SU-DHL-6 (cell line): Measurements from ENCODE around the gene MRTFB.

Experiments
- H2AFZ ChIP-seq: fragments of 200-600 bp; sonication (generic); 2 replicates; pipeline ENCODE4 v1.6.1; 2014; ENCODE audit warnings: low read depth, mild to moderate bottlenecking, moderate library complexity, mixed read lengths, antibody characterized with exemption, low read length; ENCODE audit not compliant: severe bottlenecking
- H3F3A ChIP-seq: fragments of 200-600 bp; shearing (Covaris generic); 2 replicates; pipeline ENCODE4 v1.6.0; 2016; ENCODE audit warnings: antibody characterized with exemption, mild to moderate bottlenecking; ENCODE audit not compliant: insufficient read depth
- H3K27ac ChIP-seq: fragments of 200-600 bp; sonication (generic); 2 replicates; pipeline ENCODE4 v1.5.1; 2016; ENCODE audit warnings: low read depth, mild to moderate bottlenecking, low read length, moderate library complexity, mixed read lengths
- H3K27me3 ChIP-seq: fragments of 200-600 bp; sonication (generic), shearing (Covaris generic); 2 replicates; pipeline ENCODE4 v1.6.0; 2014; ENCODE audit warnings: mild to moderate bottlenecking, low read length
- H3K36me3 ChIP-seq: fragments of 200-600 bp; sonication (generic); 2 replicates; pipeline ENCODE4 v1.6.1; 2014; ENCODE audit warnings: mild to moderate bottlenecking, low read length, mixed read lengths
- H3K4me2 ChIP-seq: fragments of 300-600, 200-600 bp; shearing (Covaris generic), sonication (generic); 2 replicates; pipeline ENCODE4 v1.6.0; 2014; ENCODE audit warnings: low read length, low read depth, mild to moderate bottlenecking; ENCODE audit not compliant: poor library complexity, severe bottlenecking
- H3K4me3 ChIP-seq: fragments of 200-600 bp; sonication (generic); 2 replicates; pipeline ENCODE4 v1.5.1; 2014; ENCODE audit warnings: antibody characterized with exemption, low read length, mild to moderate bottlenecking, mixed read lengths; ENCODE audit not compliant: insufficient read depth, poor library complexity, severe bottlenecking
- H3K79me2 ChIP-seq: fragments of 200-600 bp; sonication (generic); 2 replicates; pipeline ENCODE4 v1.6.1; 2014; ENCODE audit warnings: mild to moderate bottlenecking, low read length, moderate library complexity; ENCODE audit not compliant: insufficient read depth
- H3K9ac ChIP-seq: fragments of 200-600 bp; sonication (generic); 2 replicates; pipeline ENCODE4 v1.7.0; 2014; ENCODE audit warnings: mild to moderate bottlenecking, low read length
- H3K9me2 ChIP-seq: fragments of 200-600 bp; sonication (generic); replicated peaks from 2 replicates; pipeline ENCODE4 v1.6.1; 2014; ENCODE audit warnings: low read length; ENCODE audit not compliant: insufficient read depth
- H3K9me3 ChIP-seq: fragments of 200-600 bp; sonication (generic); 2 replicates; pipeline ENCODE4 v1.6.1; 2014; ENCODE audit warnings: low read length, mixed read lengths; ENCODE audit not compliant: insufficient read depth
- H4K20me1 ChIP-seq: fragments of 200-600 bp; sonication (generic); 2 replicates; pipeline ENCODE4 v1.6.1; 2014; ENCODE audit warnings: low read depth, mild to moderate bottlenecking, antibody characterized with exemption, low read length, moderate library complexity, mixed read lengths
- EZH2phosphoT487 ChIP-seq: fragments of 200-600 bp; sonication (generic), shearing (Covaris generic); conservative IDR thresholded peaks from 2 replicates; pipeline ENCODE4 v1.6.1; 2018; ENCODE audit warnings: mild to moderate bottlenecking, antibody characterized with exemption, low read length, moderate library complexity, mixed read lengths
- TF ChIP-seq, protein P1 (sequence below): fragments of 200-600 bp; sonication (generic); IDR thresholded peaks from one replicate; pipeline ENCODE4 v1.5.1; 2017; ENCODE audit warnings: antibody characterized with exemption, mild to moderate bottlenecking, low read length, moderate library complexity; ENCODE audit not compliant: insufficient read depth, poor library complexity, severe bottlenecking

The MRTFB gene

DNA sequence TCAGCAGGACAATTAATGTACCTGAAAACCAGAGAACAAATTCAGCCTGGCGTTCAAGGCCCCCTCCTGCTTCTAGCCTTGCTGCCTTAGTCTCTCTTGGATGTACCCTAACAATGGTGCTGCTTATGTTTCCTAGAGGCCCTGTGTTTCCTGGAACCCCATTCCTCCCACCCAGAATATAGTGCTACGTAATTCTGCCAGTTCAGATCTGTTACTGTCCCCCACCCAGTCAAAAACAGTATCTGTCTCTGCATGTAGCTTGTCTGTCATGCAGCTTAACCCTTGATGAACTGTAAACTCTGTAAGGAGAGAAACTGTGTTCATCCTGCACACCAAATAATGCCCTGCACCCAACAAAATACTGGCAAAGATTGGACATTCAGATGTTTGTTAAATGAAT is 6.8 kb downstream of the MRTFB start:
- Histone ChIP-seq H3K9me3 (no peaks in the 10 kb centered on the region), H3K4me2 (no peak overlapping the region), H2AFZ (no peak overlapping the region), H3K36me3 (peaks cover 11% of the 10 kb centered on the region; the same call in 1 of the 2 replicates), H3K79me2 (peaks cover 6% of the 10 kb centered on the region; the same call in 1 of the 2 replicates), H3K27ac (no peak overlapping the region), H3K9me2 (no peaks in the 10 kb centered on the region), H3K27me3 (no peaks in the 10 kb centered on the region), H4K20me1 (0 out of 2 replicates have a peak, but pooled peaks cover 5% of the 10 kb centered on the region), H3K9ac (no peak overlapping the region), H3K4me3 (no peak overlapping the region), H3F3A (no peaks in the 10 kb centered on the region)
- no peak for TF ChIP-seq EZH2phosphoT487
- TF ChIP-seq, protein P1, sequence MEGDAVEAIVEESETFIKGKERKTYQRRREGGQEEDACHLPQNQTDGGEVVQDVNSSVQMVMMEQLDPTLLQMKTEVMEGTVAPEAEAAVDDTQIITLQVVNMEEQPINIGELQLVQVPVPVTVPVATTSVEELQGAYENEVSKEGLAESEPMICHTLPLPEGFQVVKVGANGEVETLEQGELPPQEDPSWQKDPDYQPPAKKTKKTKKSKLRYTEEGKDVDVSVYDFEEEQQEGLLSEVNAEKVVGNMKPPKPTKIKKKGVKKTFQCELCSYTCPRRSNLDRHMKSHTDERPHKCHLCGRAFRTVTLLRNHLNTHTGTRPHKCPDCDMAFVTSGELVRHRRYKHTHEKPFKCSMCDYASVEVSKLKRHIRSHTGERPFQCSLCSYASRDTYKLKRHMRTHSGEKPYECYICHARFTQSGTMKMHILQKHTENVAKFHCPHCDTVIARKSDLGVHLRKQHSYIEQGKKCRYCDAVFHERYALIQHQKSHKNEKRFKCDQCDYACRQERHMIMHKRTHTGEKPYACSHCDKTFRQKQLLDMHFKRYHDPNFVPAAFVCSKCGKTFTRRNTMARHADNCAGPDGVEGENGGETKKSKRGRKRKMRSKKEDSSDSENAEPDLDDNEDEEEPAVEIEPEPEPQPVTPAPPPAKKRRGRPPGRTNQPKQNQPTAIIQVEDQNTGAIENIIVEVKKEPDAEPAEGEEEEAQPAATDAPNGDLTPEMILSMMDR, result no peak

DNA sequence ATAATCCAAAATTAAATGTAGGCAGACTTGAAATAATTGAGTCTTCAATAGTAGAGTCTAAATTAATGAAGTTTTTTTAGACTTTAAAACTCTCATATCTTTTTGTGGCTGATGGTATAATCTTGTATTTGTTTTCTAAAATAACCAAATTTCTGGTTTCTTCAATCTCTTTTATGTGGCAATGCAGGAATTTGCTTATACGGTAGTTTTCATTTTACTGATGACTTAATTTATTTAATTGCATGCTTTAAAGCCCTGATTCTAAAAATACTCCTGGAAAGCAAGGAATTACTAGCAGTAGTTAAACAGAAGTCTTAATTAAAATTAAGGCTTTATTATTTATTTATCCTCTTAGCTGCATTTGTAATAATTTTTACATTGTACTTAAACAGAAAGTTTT is 15.4 kb downstream of the MRTFB start:
- H3K9me3 ChIP-seq, result no peaks in the 10 kb centered on the region
- H3K79me2 ChIP-seq, result peaks cover 4% of the 10 kb centered on the region; the same call in 1 of the 2 replicates
- no peaks in the 10 kb centered on the region for H3F3A ChIP-seq
- no peak overlapping the region for H3K9ac ChIP-seq
- H3K36me3 ChIP-seq, result no peaks in the 10 kb centered on the region
- TF ChIP-seq EZH2phosphoT487, result no peak
- TF ChIP-seq, protein P1, result no peak
- no peaks in the 10 kb centered on the region for H3K27me3 ChIP-seq
- peaks cover 5% of the 10 kb centered on the region for H4K20me1 ChIP-seq
- H3K4me2 ChIP-seq, result no peak overlapping the region
- H3K27ac ChIP-seq, result no peak overlapping the region
- H2AFZ ChIP-seq, result no peak overlapping the region
- H3K9me2 ChIP-seq, result no peaks in the 10 kb centered on the region
- no peak overlapping the region for H3K4me3 ChIP-seq

DNA sequence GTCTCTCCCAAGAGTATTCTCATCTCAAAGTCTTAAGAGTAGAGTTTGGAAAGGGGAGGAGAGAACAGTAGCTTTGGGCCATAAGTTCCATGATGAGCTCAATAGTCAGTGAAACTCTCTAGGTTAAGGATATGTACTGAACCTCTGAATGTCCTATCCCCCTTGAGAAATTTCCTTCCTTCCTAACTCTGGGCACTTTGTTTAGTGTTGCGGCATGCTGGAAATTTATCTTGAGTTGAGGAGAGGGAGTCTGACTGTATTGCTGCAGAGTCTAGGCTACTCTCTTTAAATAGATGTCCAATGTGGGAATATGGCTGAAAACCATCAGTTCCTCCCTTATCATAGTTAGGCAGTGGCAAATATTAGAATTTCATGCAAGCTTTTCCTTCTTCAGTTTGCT is 16.1 kb downstream of the MRTFB start:
- peaks cover 5% of the 10 kb centered on the region for H4K20me1 ChIP-seq
- no peaks in the 10 kb centered on the region for H3K36me3 ChIP-seq
- no peak for TF ChIP-seq EZH2phosphoT487
- TF ChIP-seq, protein P1, result no peak
- H3K9ac ChIP-seq, result no peak overlapping the region
- H3K4me2 ChIP-seq, result no peak overlapping the region
- no peak overlapping the region for H2AFZ ChIP-seq
- H3K79me2 ChIP-seq, result peaks cover 4% of the 10 kb centered on the region; the same call in 1 of the 2 replicates
- H3K27ac ChIP-seq, result no peak overlapping the region
- H3K9me2 ChIP-seq, result no peaks in the 10 kb centered on the region
- no peaks in the 10 kb centered on the region for H3K9me3 ChIP-seq
- H3K4me3 ChIP-seq, result no peak overlapping the region
- H3K27me3 ChIP-seq, result no peaks in the 10 kb centered on the region
- H3F3A ChIP-seq, result no peaks in the 10 kb centered on the region
